SK-N-SH (cell line): ENCODE data around the gene CD109.

Experiments
- CTCF ChIP-seq: fragments of 200-600 bp; sonication (generic); IDR thresholded peaks from 2 replicates; pipeline ENCODE4 v1.6.1; 2017; ENCODE audit warnings: antibody characterized with exemption, mild to moderate bottlenecking, moderate library complexity
- EZH2phosphoT487 ChIP-seq: fragments of 200-600 bp; sonication (generic); IDR thresholded peaks from 2 replicates; pipeline ENCODE4 v1.6.1; 2017; ENCODE audit warnings: low read depth, mixed run types, mild to moderate bottlenecking, antibody characterized with exemption, moderate library complexity, borderline replicate concordance
- GATA2 ChIP-seq: sonication (generic); formaldehyde crosslinking; IDR thresholded peaks from 2 replicates; pipeline ENCODE4 v1.5.0; 2020; ENCODE audit warnings: mild to moderate bottlenecking, missing genetic modification reagents
- MAX ChIP-seq: IDR thresholded peaks from 2 replicates; pipeline ENCODE4 v1.4.0; 2012; ENCODE audit warnings: low read depth
- MXI1 ChIP-seq: IDR thresholded peaks from 2 replicates; pipeline ENCODE4 v1.6.1; 2012; ENCODE audit warnings: mild to moderate bottlenecking, low read depth, low read length, improper control_type of control experiment
- PBX3 ChIP-seq: IDR thresholded peaks from 2 replicates; pipeline ENCODE4; 2012
- POLR2AphosphoS5 ChIP-seq: IDR thresholded peaks from 2 replicates; pipeline ENCODE4 v1.6.1; 2012; ENCODE audit warnings: low read depth, low read length
- REST ChIP-seq: IDR thresholded peaks from 2 replicates; pipeline ENCODE4 v1.6.1; 2012; ENCODE audit warnings: mild to moderate bottlenecking, low read depth, low read length, moderate library complexity
- RFX5 ChIP-seq: IDR thresholded peaks from 2 replicates; pipeline ENCODE4 v1.6.1; 2012; ENCODE audit warnings: mild to moderate bottlenecking, improper control_type of control experiment, low read length
- SMC3 ChIP-seq: IDR thresholded peaks from 2 replicates; pipeline ENCODE4 v1.6.1; 2012; ENCODE audit warnings: low read depth, low read length, improper control_type of control experiment

GRCh38 chr6:73747289-73747688 lies 51.3 kb downstream of the CD109 start:
- TF ChIP-seq CTCF, result no peak
- TF ChIP-seq EZH2phosphoT487, result no peak
- TF ChIP-seq REST, result no peak
- no peak for TF ChIP-seq SMC3
- no peak for TF ChIP-seq MXI1
- TF ChIP-seq PBX3, result no peak
- no peak for TF ChIP-seq MAX
- no peak for TF ChIP-seq RFX5
- no peak for TF ChIP-seq POLR2AphosphoS5
- no peak for TF ChIP-seq GATA2 (CRISPR knock-in tag)
